Smooth muscle cell (in vitro differentiated cells): ENCODE data around the gene PLK2. TPM values are rescaled to one million over a fixed set of nuclear protein-coding genes. Genes with fewer than 3 reads are reported as not detected.

Experiments used
- DNase-seq: peaks from one replicate; lab custom pipeline; 2025; ENCODE audit not compliant: unreplicated experiment; lab: John Stamatoyannopoulos, UW
- H2AFZ ChIP-seq: fragments of 200-600 bp; sonication (generic); 2 replicates; pipeline ENCODE4 v1.6.0; 2016; ENCODE audit warnings: antibody characterized with exemption, low read depth, mild to moderate bottlenecking
- H3F3A ChIP-seq: fragments of 200-600 bp; sonication (generic); 2 replicates; pipeline ENCODE4 v1.6.0; 2017; ENCODE audit warnings: antibody characterized with exemption, low read depth
- H3K27ac ChIP-seq: fragments of 200-600 bp; sonication (generic); 2 replicates; pipeline ENCODE4 v1.5.1; 2016; ENCODE audit warnings: low read depth, mild to moderate bottlenecking
- H3K27me3 ChIP-seq: fragments of 200-600 bp; sonication (generic); 2 replicates; pipeline ENCODE4 v1.6.1; 2016; ENCODE audit warnings: low read depth, mild to moderate bottlenecking
- H3K36me3 ChIP-seq: fragments of 200-600 bp; sonication (generic); 2 replicates; pipeline ENCODE4 v1.5.1; 2016; ENCODE audit warnings: low read depth
- H3K4me1 ChIP-seq: fragments of 200-600 bp; sonication (generic); 2 replicates; pipeline ENCODE4 v1.5.1; 2016; ENCODE audit warnings: low read depth
- H3K4me2 ChIP-seq: fragments of 200-600 bp; sonication (generic); 2 replicates; pipeline ENCODE4 v1.6.0; 2016; ENCODE audit warnings: mild to moderate bottlenecking
- H3K4me3 ChIP-seq: fragments of 200-600 bp; sonication (generic); 2 replicates; pipeline ENCODE4 v1.5.1; 2016; ENCODE audit warnings: mild to moderate bottlenecking
- H3K79me2 ChIP-seq: fragments of 200-600 bp; sonication (generic); 2 replicates; pipeline ENCODE4 v1.6.0; 2016; ENCODE audit warnings: low read depth, mild to moderate bottlenecking
- H3K9ac ChIP-seq: fragments of 200-600 bp; sonication (generic); 2 replicates; pipeline ENCODE4 v1.6.0; 2016; ENCODE audit warnings: low read depth
- H3K9me3 ChIP-seq: fragments of 200-600 bp; sonication (generic); replicated peaks from 2 replicates; pipeline ENCODE4 v1.5.1; 2016; ENCODE audit warnings: low read depth
- H4K20me1 ChIP-seq: fragments of 200-600 bp; sonication (generic); 2 replicates; pipeline ENCODE4 v1.6.0; 2016; ENCODE audit warnings: low read depth
- CTCF ChIP-seq: fragments of 200-600 bp; sonication (generic); IDR thresholded peaks from 2 replicates; pipeline ENCODE4 v1.5.1; 2017; ENCODE audit warnings: borderline replicate concordance, mild to moderate bottlenecking, antibody characterized with exemption; ENCODE audit not compliant: insufficient read depth, poor library complexity, severe bottlenecking
- WGBS: methylation state at CpG from one replicate; pipeline ENCODE4 v1.1.7; 2016; ENCODE audit warnings: low lambda C conversion rate; 5-methylcytosine and 5-hydroxymethylcytosine counted together
- polyA plus RNA-seq: library from polyadenylated mRNA; unstranded; fragments of >200 nt; fragmentation: Nextera tagmentation; extraction: Ambion mirVana; gene quantifications from 2 replicates; pipeline ENCODE4 v1.2.1, GENCODE V29; 2016
- total RNA-seq: library from RNA; depleted of rRNA; stranded (reverse); fragments of >200 nt; gene quantifications from 2 replicates; pipeline ENCODE4 v1.2.3, GENCODE V29; 2014

Gene PLK2
- total and polyA plus RNA-seq, 2 experiments from 2014 or later = 175 to 425 TPM

- Histone ChIP-seq H3K9ac (no peak overlapping the region), H3K27ac (peak overlapping the region; percentile 97), H3K79me2 (peaks cover 48% of the 10 kb centered on the region), H3F3A (peaks cover 51% of the 10 kb centered on the region), H2AFZ (no peak overlapping the region), H3K36me3 (peaks cover 28% of the 10 kb centered on the region), H3K4me3 (peak overlapping the region; percentile 90), H3K4me1 (peaks cover 7% of the 10 kb centered on the region), H3K9me3 (no peaks in the 10 kb centered on the region), H3K4me2 (peak overlapping the region; percentile 86), H4K20me1 (peaks cover 73% of the 10 kb centered on the region), H3K27me3 (no peaks in the 10 kb centered on the region)
- no peak for DNase-seq
- no peak for TF ChIP-seq CTCF
- WGBS = 45% methylated on average over 5 of the region's 5 CpGs
Measured at GRCh38 chr5:58455066-58455465, 4.8 kb downstream of the PLK2 start.

DNA sequence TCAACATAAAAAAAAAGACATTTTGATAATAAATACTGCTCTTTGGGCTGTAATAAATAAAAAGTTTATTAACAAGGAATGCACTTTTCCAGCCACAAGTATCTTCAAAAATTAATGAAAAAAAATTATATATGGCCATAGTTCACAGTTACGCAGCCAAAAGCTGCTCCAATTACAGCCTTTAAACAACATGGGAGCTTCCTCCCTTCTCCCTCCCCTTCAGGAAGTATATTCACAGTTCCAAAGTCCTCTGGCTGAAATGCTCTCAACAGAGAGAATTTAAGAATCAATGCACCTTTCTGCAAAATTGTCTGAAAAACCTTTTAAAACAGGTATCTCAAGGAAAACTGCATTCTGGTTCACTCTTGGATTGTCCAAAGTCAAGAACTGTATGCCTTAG lies 5.9 kb downstream of the PLK2 start:
- H3K27me3 ChIP-seq = no peaks in the 10 kb centered on the region
- peak overlapping the region; percentile 97 for H3K27ac ChIP-seq
- peaks cover 28% of the 10 kb centered on the region for H3K36me3 ChIP-seq
- H3K4me1 ChIP-seq = peaks cover 7% of the 10 kb centered on the region
- H3K9me3 ChIP-seq = no peaks in the 10 kb centered on the region
- TF ChIP-seq CTCF = no peak
- peaks cover 55% of the 10 kb centered on the region for H3F3A ChIP-seq
- DNase-seq = no peak
- peak overlapping the region; percentile 19 for H3K9ac ChIP-seq
- peak overlapping the region; percentile 86 for H3K4me2 ChIP-seq
- no peak overlapping the region for H2AFZ ChIP-seq
- 100% methylated on average over 1 of the region's 1 CpG for WGBS
- H4K20me1 ChIP-seq = peaks cover 64% of the 10 kb centered on the region
- H3K4me3 ChIP-seq = peak overlapping the region; percentile 90
- peaks cover 40% of the 10 kb centered on the region for H3K79me2 ChIP-seq

DNA sequence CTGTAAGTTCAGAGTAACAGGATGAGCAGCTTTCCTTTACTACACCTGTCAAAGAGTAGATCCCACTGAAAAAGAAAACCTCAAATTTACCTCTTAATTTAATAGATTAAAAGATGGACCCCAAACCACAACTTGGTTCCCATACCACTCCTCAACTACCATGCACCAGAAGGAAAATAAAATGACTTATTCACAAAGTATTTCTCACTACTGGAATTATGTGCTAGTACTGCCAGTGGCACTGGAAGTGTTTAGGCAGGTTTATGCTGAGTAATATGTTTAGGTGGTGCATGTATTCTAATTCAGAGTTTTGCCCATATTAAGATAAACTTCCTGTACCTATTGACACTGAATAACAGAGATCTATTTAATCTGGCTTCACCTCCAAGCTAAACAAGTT lies 6.6 kb downstream of the PLK2 start:
- peak overlapping the region; percentile 86 for H3K4me2 ChIP-seq
- peak overlapping the region; percentile 90 for H3K4me3 ChIP-seq
- peaks cover 7% of the 10 kb centered on the region for H3K4me1 ChIP-seq
- no peak overlapping the region for H3K9ac ChIP-seq
- no peak for DNase-seq
- H3K27ac ChIP-seq = peak overlapping the region; percentile 97
- H4K20me1 ChIP-seq = peaks cover 57% of the 10 kb centered on the region
- no peaks in the 10 kb centered on the region for H3K9me3 ChIP-seq
- H3F3A ChIP-seq = peaks cover 55% of the 10 kb centered on the region
- peaks cover 32% of the 10 kb centered on the region for H3K79me2 ChIP-seq
- peaks cover 28% of the 10 kb centered on the region for H3K36me3 ChIP-seq
- TF ChIP-seq CTCF = no peak
- H3K27me3 ChIP-seq = no peaks in the 10 kb centered on the region
- no peak overlapping the region for H2AFZ ChIP-seq

- H4K20me1 ChIP-seq = peaks cover 51% of the 10 kb centered on the region
- H3K4me3 ChIP-seq = no peak overlapping the region
- no peaks in the 10 kb centered on the region for H3K27me3 ChIP-seq
- H3K9ac ChIP-seq = no peak overlapping the region
- no peak overlapping the region for H3K4me2 ChIP-seq
- 76% methylated on average over 3 of the region's 3 CpGs for WGBS
- DNase-seq = no peak
- peak overlapping the region; percentile 97 for H3K27ac ChIP-seq
- no peaks in the 10 kb centered on the region for H3K9me3 ChIP-seq
- H3K4me1 ChIP-seq = peaks cover 7% of the 10 kb centered on the region
- H3K79me2 ChIP-seq = peaks cover 26% of the 10 kb centered on the region
- TF ChIP-seq CTCF = no peak
- H3F3A ChIP-seq = peaks cover 55% of the 10 kb centered on the region
- no peak overlapping the region for H2AFZ ChIP-seq
- peaks cover 26% of the 10 kb centered on the region for H3K36me3 ChIP-seq
Measured at GRCh38 chr5:58452566-58453258, 7.2 kb downstream of the PLK2 start.
